HCT116 (cell line): ENCODE measurements around the gene CEP20. TPM values are rescaled to one million over a fixed set of nuclear protein-coding genes. Genes with fewer than 3 reads are reported as not detected.

Experiments used
- ATAC-seq: fragments of 200-7000 bp; cut with Tn5 transposase; 2 replicates; pipeline ENCODE4 v1.9.1; 2020; ENCODE audit warnings: mild to moderate bottlenecking, moderate library complexity
- BruUV-seq: library from RNA; stranded (reverse); fragments of 400-500 nt; replicated peaks from 2 replicates; lab custom pipeline; 2021; lab: Mats Ljungman, UMichigan
- CTCF ChIA-PET: fragments of 300-600 bp; sonication (Branson Sonifier 250); formaldehyde crosslinking; loops from one replicate; lab custom pipeline; 2021; ENCODE audit warnings: antibody characterized with exemption; lab: Charles Lee
- POLR2A ChIA-PET: fragments of 300-600, 350-600 bp; sonication (Branson Sonifier 250); formaldehyde crosslinking; loops from one replicate; lab custom pipeline; 2021; ENCODE audit warnings: antibody characterized with exemption; lab: Charles Lee
- RAD21 ChIA-PET, 2 experiments: fragments of 300-600 bp; sonication (Branson Sonifier 250); formaldehyde crosslinking; loops; one replicate each; lab custom pipeline; 2023; ENCODE audit warnings: low total read pairs in 2 of 2; ENCODE audit not compliant: uncharacterized antibody in 2 of 2, unreplicated experiment in 2 of 2, low non-redundant PET in 1 of 2; lab: Charles Lee
- DNase-seq: peaks from one replicate; pipeline ENCODE4 v3.0.0-alpha.2; 2010; ENCODE audit warnings: low read depth, low spot score
- H2AFZ ChIP-seq: fragments of 200-600 bp; shearing (Covaris generic), sonication (generic); 2 replicates; pipeline ENCODE4 v1.6.1; 2017; ENCODE audit warnings: low read depth, mixed run types, mixed read lengths, antibody characterized with exemption, low read length; ENCODE audit not compliant: poor library complexity, severe bottlenecking
- H3K27ac ChIP-seq: 2 replicates; pipeline ENCODE4 v1.5.1; 2012; ENCODE audit warnings: low read depth, low read length
- H3K27me3 ChIP-seq: fragments of 200-600 bp; sonication (generic); 2 replicates; pipeline ENCODE4 v1.6.1; 2016; ENCODE audit warnings: mixed run types, low read length, mixed read lengths; ENCODE audit not compliant: insufficient read depth
- H3K36me3 ChIP-seq, 2 experiments: fragments of 200-500 bp in 1 of 2; fragments of 200-600 bp in 1 of 2; sonication (Bioruptor generic) in 1 of 2; sonication (generic) in 1 of 2; 2 replicates each; pipeline versions ENCODE4 v1.5.1 to v1.6.1; 2014 to 2016; ENCODE audit warnings: low read length in 2 of 2, inconsistent platforms in 1 of 2, mixed read lengths in 1 of 2, mixed run types in 1 of 2; ENCODE audit not compliant: insufficient read depth in 2 of 2, control insufficient read depth in 1 of 2
- H3K4me1 ChIP-seq, 2 experiments: fragments of 200-600 bp in 1 of 2; sonication (generic) in 1 of 2; 2 replicates each; pipeline versions ENCODE4 v1.5.1 to v1.6.1; 2012 to 2017; ENCODE audit warnings: low read length in 2 of 2, inconsistent platforms in 1 of 2, mild to moderate bottlenecking in 1 of 2, mixed read lengths in 1 of 2, mixed run types in 1 of 2, moderate library complexity in 1 of 2; ENCODE audit not compliant: insufficient read depth in 2 of 2, control insufficient read depth in 1 of 2
- H3K4me2 ChIP-seq: fragments of 200-600 bp; sonication (generic); 2 replicates; pipeline ENCODE4 v1.6.1; 2017; ENCODE audit warnings: mixed run types, low read length, mixed read lengths
- H3K4me3 ChIP-seq, 2 experiments: fragments of 200-600 bp in 1 of 2; sonication (generic) in 1 of 2; replicated peaks in 1 of 2; 2 replicates each; pipeline ENCODE4 v1.5.1; 2011 to 2016; ENCODE audit warnings: low read length in 2 of 2, control low read depth in 1 of 2, low read depth in 1 of 2, mild to moderate bottlenecking in 1 of 2, mixed read lengths in 1 of 2, mixed run types in 1 of 2
- H3K79me2 ChIP-seq: fragments of 200-600 bp; sonication (generic); 2 replicates; pipeline ENCODE4 v1.6.1; 2017; ENCODE audit warnings: mild to moderate bottlenecking, mixed run types, low read length, moderate library complexity, mixed read lengths; ENCODE audit not compliant: insufficient read depth
- H3K9ac ChIP-seq: fragments of 200-600 bp; sonication (generic); 2 replicates; pipeline ENCODE4 v1.6.1; 2016; ENCODE audit warnings: low read length, mixed read lengths
- H3K9me2 ChIP-seq: fragments of 200-600 bp; sonication (generic), shearing (Covaris generic); 2 replicates; pipeline ENCODE4 v1.6.1; 2017; ENCODE audit warnings: mixed run types, mild to moderate bottlenecking, moderate library complexity; ENCODE audit not compliant: insufficient read depth
- H3K9me3 ChIP-seq, 2 experiments: fragments of 200-500 bp in 1 of 2; fragments of 200-600 bp in 1 of 2; sonication (Bioruptor generic) in 1 of 2; sonication (generic) in 1 of 2; 2 replicates each; pipeline ENCODE4 v1.6.1; 2014 to 2017; ENCODE audit warnings: low read length in 2 of 2, mixed read lengths in 2 of 2, inconsistent platforms in 1 of 2, low read depth in 1 of 2, mild to moderate bottlenecking in 1 of 2, mixed run types in 1 of 2, moderate library complexity in 1 of 2; ENCODE audit not compliant: control insufficient read depth in 1 of 2, insufficient read depth in 1 of 2
- H4K20me1 ChIP-seq: fragments of 200-600 bp; sonication (generic), shearing (Covaris generic); 2 replicates; pipeline ENCODE4 v1.6.1; 2017; ENCODE audit warnings: mixed run types, mild to moderate bottlenecking, moderate library complexity; ENCODE audit not compliant: insufficient read depth
- EGR1 ChIP-seq: IDR thresholded peaks from 2 replicates; pipeline ENCODE4 v1.6.1; 2012; ENCODE audit warnings: low read depth
- ELF1 ChIP-seq: IDR thresholded peaks from 2 replicates; pipeline ENCODE4 v1.6.1; 2012; ENCODE audit warnings: low read depth, borderline replicate concordance
- EZH2 ChIP-seq: fragments of 200-600 bp; sonication (generic); IDR thresholded peaks from 2 replicates; pipeline ENCODE4 v1.6.1; 2017; ENCODE audit warnings: antibody characterized with exemption, mixed run types
- POLR2A ChIP-seq: IDR thresholded peaks from 2 replicates; pipeline ENCODE4 v1.7.0; 2011; ENCODE audit warnings: borderline replicate concordance; ENCODE audit not compliant: insufficient read depth, insufficient read length; ENCODE audit errors: extremely low read depth
- POLR2AphosphoS5 ChIP-seq: IDR thresholded peaks from 2 replicates; pipeline ENCODE4 v1.6.1; 2011; ENCODE audit warnings: mild to moderate bottlenecking, low read depth, low read length, moderate library complexity
- RAD21 ChIP-seq: IDR thresholded peaks from 2 replicates; pipeline ENCODE4 v1.6.1; 2012; ENCODE audit warnings: low read depth, mild to moderate bottlenecking
- SIN3A ChIP-seq: IDR thresholded peaks from 2 replicates; pipeline ENCODE4 v1.6.1; 2012; ENCODE audit warnings: low read depth
- SP1 ChIP-seq: IDR thresholded peaks from 2 replicates; pipeline ENCODE4 v1.6.1; 2012; ENCODE audit warnings: low read depth
- SRF ChIP-seq: IDR thresholded peaks from 2 replicates; pipeline ENCODE4 v1.6.1; 2012; ENCODE audit warnings: low read depth
- ZFX ChIP-seq: fragments of 450-650 bp; IDR thresholded peaks from 2 replicates; pipeline ENCODE4 v1.6.1; 2017
- intact Hi-C: fragments of 100-400 bp; cut with micrococcal nuclease; formaldehyde crosslinking; loops from 2 replicates; pipeline ENCODE4 v1.10.0; 2022
- total RNA-seq: library from RNA; stranded (reverse); gene quantifications from one replicate; pipeline ENCODE4 v1.2.1, GENCODE V29; 2021; ENCODE audit not compliant: unreplicated experiment
- TF ChIP-seq, protein P1 (sequence below): IDR thresholded peaks from 2 replicates; pipeline ENCODE4 v1.6.1; 2011; ENCODE audit warnings: mild to moderate bottlenecking, low read length, moderate library complexity; ENCODE audit not compliant: insufficient replicate concordance; ENCODE audit errors: extremely low read depth
- TF ChIP-seq, protein P2 (sequence below): IDR thresholded peaks from 2 replicates; pipeline ENCODE4 v1.6.1; 2012; ENCODE audit warnings: low read depth

The CEP20 gene
- total RNA-seq, 1 experiment from 2014 or later = 67.7 TPM

DNA sequence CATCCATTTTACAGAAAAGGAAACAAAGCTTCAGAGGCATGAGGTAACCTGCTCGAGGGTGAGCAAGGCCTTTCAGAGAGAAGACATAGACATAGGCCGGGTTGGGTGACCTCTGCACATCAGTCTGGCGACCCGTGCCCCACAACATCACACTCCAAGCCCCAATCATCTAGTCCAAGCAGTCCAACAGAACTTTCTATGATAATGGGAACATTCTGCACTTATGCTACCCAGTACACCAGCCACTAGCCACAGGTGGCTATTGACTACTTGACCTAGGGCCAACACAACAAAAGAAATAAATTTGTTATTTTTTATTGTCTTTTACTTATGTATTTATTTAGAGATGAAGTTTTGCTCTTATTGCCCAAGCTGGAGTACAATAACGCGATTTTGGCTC is 52.3 kb downstream of the CEP20 start:
- H3K27me3 ChIP-seq = no peaks in the 10 kb centered on the region
- no peak overlapping the region for H3K9ac ChIP-seq
- RAD21 ChIA-PET = no interaction called here
- H3K79me2 ChIP-seq = no peaks in the 10 kb centered on the region
- no peaks in the 10 kb centered on the region for H4K20me1 ChIP-seq
- no TSS peak for BruUV-seq
- no peak overlapping the region for H3K4me2 ChIP-seq
- no peak overlapping the region for H2AFZ ChIP-seq
- H3K4me3 ChIP-seq = no peak overlapping the region
- DNase-seq (no peak), ATAC-seq (no peak)
- H3K9me2 ChIP-seq = no peaks in the 10 kb centered on the region
- no peaks in the 10 kb centered on the region for H3K4me1 ChIP-seq
- no peaks in the 10 kb centered on the region for H3K9me3 ChIP-seq
- POLR2A ChIA-PET = interaction anchor here (0.7 kb wide), 1 partner anchor 12 kb away, joined by 3 read pairs; no protein-coding TSS in a partner anchor
- TF ChIP-seq SP1 (no peak), POLR2A (no peak), EGR1 (no peak), RAD21 (no peak), SIN3A (no peak), EZH2 (no peak), ELF1 (no peak), ZFX (no peak), SRF (no peak), POLR2AphosphoS5 (no peak)
- TF ChIP-seq, protein P1, sequence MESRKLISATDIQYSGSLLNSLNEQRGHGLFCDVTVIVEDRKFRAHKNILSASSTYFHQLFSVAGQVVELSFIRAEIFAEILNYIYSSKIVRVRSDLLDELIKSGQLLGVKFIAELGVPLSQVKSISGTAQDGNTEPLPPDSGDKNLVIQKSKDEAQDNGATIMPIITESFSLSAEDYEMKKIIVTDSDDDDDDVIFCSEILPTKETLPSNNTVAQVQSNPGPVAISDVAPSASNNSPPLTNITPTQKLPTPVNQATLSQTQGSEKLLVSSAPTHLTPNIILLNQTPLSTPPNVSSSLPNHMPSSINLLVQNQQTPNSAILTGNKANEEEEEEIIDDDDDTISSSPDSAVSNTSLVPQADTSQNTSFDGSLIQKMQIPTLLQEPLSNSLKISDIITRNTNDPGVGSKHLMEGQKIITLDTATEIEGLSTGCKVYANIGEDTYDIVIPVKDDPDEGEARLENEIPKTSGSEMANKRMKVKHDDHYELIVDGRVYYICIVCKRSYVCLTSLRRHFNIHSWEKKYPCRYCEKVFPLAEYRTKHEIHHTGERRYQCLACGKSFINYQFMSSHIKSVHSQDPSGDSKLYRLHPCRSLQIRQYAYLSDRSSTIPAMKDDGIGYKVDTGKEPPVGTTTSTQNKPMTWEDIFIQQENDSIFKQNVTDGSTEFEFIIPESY = no peak
- TF ChIP-seq, protein P2, sequence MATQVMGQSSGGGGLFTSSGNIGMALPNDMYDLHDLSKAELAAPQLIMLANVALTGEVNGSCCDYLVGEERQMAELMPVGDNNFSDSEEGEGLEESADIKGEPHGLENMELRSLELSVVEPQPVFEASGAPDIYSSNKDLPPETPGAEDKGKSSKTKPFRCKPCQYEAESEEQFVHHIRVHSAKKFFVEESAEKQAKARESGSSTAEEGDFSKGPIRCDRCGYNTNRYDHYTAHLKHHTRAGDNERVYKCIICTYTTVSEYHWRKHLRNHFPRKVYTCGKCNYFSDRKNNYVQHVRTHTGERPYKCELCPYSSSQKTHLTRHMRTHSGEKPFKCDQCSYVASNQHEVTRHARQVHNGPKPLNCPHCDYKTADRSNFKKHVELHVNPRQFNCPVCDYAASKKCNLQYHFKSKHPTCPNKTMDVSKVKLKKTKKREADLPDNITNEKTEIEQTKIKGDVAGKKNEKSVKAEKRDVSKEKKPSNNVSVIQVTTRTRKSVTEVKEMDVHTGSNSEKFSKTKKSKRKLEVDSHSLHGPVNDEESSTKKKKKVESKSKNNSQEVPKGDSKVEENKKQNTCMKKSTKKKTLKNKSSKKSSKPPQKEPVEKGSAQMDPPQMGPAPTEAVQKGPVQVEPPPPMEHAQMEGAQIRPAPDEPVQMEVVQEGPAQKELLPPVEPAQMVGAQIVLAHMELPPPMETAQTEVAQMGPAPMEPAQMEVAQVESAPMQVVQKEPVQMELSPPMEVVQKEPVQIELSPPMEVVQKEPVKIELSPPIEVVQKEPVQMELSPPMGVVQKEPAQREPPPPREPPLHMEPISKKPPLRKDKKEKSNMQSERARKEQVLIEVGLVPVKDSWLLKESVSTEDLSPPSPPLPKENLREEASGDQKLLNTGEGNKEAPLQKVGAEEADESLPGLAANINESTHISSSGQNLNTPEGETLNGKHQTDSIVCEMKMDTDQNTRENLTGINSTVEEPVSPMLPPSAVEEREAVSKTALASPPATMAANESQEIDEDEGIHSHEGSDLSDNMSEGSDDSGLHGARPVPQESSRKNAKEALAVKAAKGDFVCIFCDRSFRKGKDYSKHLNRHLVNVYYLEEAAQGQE = no peak
- no peak overlapping the region for H3K27ac ChIP-seq
- intact Hi-C loops = no loop called here
- CTCF ChIA-PET = no interaction called here
- H3K36me3 ChIP-seq = no peaks in the 10 kb centered on the region
